Activated CD4-positive, alpha-beta T cell treated with anti-CD3 and anti-CD28 coated beads, Interleukin-2, amount 50 U/mL, for 48 hours (primary cell): ENCODE data around the gene DDX56.
"Not testable (repeated sequence)": the region's sequence is repeated elsewhere in the genome, so short reads cannot be mapped to it uniquely, and the experiment has no call there.

Experiments
- DNase-seq, 2 experiments: peaks; one replicate each; pipeline ENCODE4 v3.0.0-alpha.2; 2020

The DDX56 gene

DNA sequence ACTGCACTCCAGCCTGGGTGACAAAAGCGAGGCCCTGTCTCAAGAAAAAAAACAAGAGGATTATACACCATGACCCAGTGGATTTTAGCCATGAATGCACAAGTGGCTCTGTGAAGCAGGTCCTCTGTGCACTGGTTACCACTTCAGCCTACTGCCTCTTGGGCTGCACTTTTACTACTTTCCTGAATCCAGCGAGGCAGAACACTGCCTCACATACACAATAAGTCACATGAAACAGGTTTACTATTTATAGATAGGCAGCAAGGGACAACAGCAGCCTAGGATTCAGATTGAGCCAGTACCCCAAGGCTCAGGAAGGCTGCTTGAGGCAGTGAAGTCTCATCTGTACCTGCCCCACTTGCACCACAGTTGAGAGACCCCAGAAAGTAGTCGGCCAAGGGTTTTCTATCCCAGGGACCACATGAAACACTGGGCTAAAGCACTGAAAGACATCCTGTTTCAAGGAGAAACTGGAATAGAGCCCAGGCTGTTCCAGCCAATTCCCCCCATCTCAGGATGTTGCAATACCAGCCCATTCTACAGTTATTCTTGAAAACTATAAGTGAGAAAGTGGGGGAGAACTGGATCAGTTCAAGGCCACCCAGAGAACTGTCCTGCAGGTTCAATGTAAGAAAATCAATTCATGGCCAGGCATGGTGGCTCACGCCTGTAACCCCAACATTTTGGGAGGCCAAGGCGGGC, 22.4 kb upstream of the DDX56 start:
- no peak for DNase-seq

DNA sequence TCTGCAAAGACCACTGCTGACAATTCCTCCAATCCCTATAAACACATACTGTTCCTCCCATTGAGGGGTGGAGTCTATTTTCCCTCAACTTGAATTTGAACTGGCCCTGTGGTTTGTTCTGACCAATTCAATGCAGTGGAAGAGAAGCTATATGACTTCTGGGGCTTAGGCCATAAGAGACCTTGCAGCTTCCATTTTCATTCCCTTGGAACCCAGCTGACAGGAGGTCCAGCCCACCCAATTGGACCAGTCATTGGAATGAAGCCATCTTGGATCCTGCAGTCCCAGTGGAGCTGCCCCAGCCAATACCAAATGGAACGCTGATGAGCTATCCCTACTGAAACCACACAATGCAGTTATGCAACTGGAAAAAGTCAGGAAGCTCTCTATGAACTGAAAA, 17.2 kb upstream of the DDX56 start:
- no peak for DNase-seq

DNA sequence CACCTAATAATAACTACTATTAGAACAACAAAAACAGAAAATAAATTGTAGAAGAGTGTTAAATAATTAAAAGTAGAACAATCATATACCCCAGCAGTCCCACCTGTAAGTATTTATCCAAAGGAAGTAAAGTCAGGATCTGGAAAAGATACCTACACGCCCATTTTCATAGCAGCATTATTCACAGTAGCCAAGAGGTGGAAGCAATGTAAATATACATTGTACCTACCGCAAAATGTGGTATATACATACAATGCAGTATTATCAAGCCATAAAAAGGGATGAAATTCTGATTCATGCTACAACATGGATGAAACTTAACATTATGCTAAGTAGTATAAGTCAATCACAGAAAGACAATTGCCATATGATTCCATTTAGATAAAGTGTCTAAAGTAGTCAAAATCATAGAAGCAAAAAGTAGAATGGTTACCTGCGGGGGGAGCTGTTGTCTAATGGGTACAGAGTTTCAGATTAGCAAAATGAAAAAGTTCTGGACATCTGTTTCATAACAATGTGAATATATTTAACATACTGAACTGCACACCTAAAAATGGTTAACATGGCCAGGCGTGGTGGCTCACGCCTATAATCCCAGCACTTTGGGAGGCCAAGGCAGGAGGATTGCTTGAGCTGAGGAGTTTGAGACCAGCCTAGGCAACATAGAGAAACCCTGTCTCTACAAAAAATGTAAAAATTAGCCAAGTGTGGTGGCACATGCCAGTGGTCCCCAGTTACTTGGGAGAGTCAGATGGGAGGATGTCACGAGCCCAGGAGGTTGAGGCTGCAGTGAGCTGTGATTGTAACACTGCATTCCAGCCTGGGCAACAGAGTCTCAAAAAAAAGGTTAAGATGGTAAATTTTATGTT, 14.4 kb upstream of the DDX56 start:
- peak; percentile 53 to 66 for DNase-seq

DNA sequence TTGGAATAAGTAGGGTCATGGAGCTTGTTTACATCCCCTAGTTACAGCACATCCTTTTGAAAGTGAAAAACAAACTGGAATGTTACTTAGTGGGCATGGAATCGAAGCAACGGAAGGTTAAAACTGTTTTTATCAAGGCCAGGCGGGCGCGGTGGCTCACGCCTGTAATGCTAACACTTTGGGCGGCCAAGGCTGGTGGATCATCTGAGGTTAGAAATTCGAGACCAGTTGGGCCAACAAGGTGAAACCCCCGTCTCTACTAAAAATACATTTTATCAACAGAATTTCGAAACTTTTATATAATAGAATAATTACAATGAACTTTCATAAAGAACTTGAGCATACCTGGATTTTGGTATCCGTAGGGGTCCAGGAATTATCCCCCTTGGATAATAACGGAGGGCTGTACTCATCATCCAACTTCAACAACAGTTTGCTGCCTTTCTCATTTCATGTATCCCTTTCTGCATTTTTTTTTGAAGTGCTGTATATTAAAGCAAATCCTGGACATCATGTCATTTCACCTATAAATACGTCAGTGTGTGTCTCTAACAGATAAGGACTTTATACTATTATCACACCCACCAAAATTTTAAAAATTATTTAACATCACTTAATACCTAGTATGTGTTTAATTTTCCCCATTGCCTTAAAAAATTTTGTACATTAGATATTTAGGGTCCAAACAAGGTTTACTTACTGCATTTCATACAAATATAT, 9.6 kb upstream of the DDX56 start:
- DNase-seq, result no peak

DNA sequence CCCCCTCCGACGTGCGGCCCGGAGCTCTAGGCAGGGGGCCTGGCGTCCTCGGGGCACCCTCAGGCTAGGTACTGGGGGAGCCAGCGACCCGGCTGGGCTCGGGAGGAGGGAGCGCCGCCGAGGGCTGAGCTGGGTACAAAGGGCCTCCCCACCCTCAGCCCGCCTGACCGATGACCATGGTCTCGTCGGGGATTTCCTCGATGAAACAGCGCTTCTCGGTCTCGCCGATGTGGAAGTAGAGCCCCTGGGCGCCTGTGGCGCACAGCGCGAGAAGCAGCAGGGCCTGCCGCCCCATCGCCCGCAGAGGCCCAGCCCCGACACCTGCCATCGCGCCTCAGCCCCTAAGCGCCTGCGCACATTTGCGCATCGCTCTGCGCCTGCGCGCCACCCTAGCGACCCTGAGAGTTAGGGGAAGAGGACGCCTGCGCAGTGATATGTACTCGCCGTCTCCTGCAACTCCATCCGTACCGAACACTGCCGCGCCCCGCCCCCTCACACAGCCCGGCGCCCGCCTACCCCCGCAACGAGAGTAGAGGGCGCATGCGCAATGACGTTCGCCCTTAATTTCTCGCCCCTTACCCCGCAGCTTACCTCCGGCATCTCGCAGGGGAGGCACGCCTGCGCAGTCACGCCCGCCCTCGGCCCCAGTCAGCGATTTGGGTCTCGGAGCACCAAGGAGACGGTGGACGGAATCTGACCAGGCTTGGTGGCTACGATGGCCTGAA, 8.3 kb upstream of the DDX56 start, which contains the start of gene TMED4:
TMED4 (minus strand) TSS at position 353 of the 725 bp plus-strand sequence; CDS start at position 328, 25 bp downstream.
- peak; percentile 100 for DNase-seq

DNA sequence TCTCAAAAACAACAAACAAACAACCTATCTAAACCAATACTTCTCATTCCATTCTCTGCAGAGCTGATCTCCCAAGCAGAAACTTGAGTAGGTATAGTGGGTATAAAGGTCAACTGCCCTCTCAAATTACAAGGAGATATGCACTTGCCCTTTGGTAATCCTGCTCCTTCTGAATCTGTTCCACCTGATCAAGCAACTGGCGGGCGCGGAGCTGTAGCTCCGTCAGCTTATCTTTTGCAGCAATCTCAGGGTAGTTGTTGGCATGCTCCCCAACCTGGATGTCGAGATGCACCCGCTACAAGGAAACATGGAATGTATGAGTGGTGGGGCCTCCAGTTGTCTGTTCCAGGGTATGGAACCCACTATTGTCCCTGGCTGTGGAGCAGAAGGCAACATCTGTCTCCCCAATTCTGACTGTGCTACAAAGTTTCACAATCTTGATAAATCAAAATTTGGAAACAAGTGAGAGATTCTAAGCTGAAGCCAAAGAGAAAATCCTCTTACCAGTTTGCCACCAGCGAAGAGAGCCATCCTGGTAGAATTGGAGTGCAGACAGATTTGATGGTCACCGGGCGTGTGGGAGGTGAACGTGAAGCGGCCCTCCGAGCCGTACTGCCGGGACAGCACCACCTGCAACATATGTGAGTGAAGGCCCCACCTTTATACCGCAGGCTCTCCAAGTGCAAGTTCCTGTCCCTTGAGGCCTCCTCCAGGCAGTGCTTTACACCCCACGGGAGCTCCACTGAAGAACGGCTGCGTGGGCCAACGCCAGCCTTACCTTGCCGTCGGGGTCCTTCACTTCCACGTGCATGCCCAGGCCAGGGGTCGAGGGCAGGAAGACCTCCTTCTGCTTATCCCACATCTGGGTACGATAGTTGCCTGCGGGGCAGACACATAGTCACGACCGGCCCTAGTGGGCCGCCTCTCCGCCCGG, 7.5 kb upstream of the DDX56 start:
- peak; percentile 44 to 55 for DNase-seq

DNA sequence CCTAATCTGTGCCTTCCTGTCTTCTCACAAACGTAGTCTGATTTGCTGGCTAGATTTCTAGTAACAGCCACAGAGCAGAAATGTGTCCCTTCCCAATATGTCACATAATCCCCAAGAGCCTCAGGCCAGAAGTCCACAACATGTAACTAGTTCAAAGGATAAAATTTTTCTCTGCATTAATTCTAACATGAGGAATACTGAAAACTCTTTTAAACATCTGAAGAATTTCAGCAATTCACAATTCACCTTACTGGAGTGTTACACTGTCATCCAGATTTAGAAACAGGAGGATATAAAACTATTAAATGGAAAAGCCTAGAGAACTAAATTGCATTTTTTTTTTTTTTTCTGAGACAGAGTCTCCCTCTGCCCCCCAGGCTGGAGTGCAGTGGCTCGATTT, 2.5 kb upstream of the DDX56 start:
- no peak for DNase-seq

DNA sequence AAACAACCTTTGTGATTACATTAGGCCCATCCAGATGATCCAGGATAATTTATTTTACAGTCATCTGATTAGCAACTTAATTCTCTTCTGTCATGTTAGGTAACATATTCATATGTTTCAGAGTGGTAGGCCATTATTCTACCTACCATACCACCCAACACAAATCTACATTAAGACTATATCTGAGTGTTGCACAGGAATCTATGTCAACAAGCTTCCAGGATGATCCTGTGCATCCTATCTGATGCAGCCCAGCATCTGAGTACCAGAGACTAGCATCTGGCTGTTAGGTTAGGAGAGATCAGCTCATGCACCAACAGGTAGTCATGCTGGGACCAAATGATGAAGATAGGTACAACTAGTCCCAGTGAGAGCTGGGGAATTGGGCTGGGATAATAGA, 1.3 kb upstream of the DDX56 start:
- DNase-seq, result no peak

DNA sequence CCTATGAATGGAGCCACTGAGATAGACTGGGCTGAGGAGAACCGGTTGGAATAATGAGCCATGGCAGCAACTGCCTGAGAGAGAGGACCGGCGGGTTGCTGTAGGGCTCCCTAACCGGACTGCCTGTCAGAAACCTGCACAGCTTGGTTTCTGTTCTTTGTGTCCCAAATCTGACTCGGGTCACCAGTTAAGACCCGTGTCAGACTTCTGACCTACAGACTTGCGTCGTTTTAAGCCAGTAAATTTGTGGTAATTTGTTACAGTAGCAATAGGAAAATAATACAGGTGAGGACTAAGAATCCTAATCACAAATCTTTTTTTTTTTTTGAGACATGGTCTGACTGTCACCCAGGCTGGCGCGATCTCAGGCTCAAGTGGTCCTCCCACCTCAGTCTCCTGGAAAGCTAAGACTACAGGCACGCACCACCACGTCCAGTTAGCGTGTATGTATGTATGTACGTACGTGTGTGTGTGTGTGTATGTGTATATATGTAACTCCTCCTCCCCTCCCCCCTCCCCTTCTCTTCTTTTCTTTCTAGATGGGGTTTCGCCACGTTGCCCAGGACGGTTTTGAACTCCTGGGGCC, 672 bp upstream of the DDX56 start:
- DNase-seq, result no peak

DNA sequence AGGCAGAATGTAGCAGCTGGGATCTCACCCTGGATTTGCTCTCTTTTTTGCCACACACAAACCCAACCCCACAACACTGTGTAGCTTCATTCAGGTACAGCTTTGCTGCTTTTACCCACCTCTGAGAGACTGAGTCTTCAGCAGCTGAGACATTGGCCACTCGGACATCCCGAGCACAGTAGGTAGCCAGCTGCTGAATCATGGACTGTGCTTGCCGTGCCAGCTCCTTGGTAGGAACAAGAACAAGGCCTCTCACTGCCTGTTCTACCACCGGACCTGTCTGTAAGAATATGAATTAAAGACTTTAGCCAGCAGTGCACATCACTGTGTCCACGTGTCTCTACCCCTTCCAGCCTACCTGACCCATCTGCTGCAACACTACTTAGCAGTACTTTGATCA, 937 bp downstream of the DDX56 start:
- DNase-seq, result no peak

DNA sequence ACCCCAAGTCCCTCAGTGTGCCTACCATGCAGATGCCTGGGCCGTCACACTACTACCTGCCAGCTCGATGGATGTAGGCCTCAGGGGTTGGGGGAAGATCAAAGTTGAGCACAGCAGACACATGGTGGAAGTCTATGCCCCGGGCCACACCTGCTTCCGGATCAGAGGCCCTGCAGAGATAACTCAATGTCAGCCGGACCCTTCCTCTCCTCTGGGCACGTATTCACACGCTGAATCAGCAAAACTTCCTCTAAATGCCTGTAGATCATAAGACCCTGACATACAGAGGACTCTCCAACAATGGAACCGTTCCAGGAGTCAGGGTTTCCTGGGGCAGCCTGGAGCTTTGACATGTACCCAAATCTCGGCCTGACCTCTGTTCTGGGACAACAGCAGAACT, 3.7 kb downstream of the DDX56 start:
- no peak for DNase-seq

DNA sequence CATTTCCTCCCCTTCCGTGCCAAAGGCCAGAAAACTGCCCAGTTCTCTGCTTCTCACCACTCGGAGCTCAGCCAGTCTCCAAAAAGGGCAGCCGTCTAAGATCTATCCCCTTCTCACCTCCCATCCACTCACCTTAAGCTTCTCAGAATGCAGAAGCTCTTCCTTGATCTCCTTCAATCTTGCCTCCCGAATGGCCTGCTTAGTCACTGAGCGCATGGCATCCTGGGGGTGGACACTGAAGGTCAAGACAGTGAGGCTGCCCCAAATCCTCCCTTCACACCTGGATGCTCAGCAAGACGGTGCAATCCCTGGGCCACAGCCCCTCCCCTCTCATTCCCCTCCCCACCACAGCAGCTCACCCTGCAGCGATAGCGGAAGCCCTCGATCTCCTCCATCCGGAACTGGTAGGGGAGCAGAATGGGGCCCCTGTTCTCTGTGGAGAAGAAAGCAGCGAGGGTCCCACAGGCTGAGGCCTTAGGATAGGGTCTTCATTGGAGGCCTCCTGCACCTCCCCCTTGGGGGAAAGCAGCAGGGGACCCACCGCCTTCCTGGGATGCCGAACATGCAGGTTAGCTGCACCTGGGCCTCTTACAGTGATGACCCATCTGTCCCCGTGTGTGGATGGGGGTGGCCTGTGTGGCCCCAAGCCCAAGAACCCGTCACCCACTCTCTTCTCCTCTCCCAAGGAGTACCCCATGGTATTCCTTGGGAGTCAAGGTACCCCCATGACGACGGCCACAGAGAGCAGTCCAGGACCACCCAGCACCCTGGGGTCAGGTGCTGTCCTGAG, 4.7 kb downstream of the DDX56 start:
- DNase-seq, result no peak

DNA sequence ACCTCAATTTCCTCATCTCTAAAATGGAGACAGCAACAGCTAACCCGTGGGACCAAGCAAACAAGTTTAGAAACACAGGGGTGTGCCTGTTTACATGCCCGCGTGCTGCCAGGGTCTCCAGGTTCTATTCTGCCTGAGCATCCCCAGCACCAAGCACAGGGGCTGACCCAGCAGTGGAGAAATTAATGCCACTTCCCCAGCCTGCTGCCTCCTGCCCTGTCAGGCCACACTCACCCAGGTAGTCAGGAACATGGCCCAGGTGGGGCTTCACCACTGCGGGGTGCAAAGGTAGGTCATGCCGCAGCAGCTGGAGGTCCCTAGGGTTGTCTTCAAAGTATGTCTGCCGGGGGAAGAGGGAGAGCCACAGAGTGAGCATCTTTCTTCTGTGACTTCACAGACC, 5.8 kb downstream of the DDX56 start:
- no peak for DNase-seq

DNA sequence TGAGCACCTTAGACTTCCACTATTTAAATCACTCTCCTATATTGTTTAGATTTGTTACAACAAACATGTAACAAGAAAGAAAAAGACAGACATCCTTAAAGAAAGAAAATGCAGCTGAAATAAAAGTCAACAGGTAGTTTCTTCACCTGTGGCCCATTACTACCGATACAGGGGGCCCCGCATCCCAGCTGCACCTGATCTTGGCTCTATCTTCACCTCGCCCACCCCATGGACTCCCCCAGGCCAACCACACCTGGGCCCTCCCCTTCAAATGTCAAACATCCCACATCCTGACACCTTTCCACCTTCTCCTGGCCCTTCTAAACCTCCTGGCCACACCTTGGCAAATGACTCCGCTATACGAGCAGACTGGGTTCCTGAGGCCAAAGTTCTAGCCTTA, 7.0 kb downstream of the DDX56 start:
- no peak for DNase-seq

DNA sequence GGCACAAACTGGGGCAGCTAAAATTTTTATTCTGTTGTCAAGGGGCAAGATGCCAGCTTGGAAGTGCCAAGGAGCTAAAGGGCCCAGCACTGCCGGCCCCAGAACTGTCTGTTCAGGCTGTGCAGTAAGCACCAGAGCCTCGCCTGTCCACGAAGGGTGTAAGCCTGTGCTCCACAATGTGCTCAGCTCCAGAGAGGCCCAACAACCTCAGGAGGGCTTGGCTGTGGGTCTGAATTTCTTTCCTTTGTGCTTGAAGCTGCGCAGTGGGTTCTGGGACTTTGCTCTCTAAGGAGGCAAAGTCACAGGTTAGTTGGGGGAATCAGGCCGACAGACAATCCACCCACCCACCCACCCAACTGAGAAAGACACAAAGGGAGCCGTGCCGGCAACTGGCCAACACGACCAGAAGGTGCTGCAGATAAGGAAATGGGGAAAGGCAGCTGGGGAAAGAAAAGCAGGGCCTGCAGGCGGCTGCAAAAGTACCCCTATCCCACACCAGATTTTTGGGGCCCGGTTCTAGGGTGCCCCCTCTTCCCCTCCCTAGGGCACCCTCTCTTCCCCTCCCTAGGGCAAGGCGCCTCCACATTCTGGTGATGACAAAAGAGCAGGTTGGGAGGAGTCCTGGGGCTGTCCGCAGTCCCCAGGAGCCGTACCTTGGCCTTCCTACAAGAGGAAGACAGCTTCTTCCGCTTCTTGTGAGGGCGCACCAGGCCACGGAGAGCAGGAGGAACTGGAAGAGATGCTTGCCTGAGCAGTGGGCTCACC, 7.7 kb downstream of the DDX56 start:
- DNase-seq, result no peak

DNA sequence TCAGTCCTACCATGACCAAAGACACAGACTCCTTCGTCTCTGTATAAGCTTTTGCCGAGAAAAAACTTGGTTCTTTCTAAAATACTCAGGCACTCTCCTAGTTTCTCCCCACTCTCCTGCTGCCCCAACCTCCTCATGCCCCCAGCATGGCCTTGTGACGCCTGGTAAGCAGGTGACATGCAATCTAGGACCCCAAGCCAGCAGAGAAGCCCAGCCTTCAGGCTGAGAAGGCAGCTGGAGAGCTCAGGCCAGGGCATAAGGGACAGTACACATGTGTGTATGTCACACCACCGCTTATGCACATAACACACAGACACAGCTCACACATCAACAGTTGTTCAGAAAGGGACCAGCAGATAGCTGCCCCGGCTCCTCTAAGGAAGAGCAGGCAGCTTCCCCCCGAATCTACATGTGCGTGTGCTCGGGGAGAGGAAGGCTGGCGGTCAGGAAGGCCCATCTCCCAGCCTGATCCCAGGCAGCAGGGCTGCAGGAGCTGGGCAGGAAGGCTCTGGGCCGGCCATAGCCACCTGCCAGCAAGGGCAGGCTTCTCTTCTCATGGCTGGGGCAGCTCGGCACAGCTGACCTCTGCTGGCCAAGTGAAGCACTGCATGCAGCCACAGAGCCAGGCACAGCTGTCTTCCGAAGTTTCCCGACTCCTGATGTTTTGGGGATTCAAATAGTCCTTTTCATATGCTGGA, 8.5 kb downstream of the DDX56 start:
- peak; percentile 67 to 74 for DNase-seq

DNA sequence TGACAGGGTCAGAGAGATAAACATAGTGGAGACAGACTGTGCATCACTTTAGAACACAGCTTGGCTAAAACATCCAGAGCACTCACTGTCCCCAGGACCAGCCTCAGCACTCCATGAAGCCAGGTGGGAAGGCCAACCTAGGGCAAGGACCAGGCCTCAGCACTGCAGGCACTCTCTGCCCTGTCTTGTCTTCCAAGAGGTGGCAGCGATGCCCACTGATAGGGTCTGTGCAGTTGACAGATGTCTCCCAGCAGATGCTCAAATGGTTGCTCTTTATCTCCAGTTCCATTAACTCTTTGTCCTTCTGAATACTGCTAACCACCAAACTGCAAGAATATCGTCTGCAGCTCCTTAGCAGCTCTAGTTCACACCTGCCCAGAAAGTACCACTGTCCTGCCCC, 9.1 kb downstream of the DDX56 start:
- no peak for DNase-seq

DNA sequence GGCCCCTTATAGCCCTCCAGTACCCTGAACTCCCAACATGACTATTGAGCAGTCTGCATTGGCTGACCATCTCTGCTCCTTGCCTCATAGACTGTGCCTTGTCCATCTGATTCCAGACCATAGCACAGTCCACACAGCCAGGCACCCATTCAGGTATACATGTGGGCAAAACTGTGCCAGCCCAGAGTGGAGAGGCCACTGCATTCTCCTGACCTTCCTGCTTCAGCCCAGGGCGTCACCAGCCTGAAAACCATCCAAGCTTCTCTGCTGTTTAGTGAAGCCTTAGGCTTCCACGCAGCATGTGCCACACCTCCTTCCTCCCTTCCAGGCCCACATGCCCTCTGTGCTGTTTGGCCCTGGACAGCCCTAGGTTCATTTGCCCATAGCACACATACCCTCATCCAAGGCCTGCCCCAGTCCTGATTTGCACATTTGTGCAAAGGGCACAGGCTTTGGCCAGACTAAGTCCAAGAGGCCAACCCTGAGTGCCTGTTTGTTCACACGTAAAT, 10.5 kb downstream of the DDX56 start:
- DNase-seq, result no peak

DNA sequence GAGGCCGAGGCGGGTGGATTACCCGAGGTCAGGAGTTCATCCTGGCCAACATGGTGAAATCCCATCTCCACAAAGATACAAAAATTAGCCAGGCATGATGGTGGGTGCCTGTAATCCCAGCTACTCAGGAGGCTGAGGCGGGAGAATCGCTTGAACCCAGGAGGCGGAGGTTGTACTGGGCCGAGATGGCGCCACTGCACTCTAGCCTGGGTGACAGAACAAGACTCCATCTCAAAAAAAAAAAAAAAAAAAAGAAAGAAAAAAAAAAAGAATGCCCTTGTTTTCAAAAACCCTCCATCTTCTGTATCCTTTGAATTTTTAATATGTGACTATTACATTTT, 11.1 kb downstream of the DDX56 start:
- DNase-seq, result not testable (repeated sequence)
